Iris pigment epithelial cell (primary cell): ENCODE measurements around the gene CYP2F1.
"Not testable (repeated sequence)": the region's sequence is repeated elsewhere in the genome, so short reads cannot be mapped to it uniquely, and the experiment has no call there.

Source experiments
- DNase-seq: peaks from one replicate; pipeline ENCODE4 v3.0.0-alpha.2; 2011; ENCODE audit warnings: low read depth

CYP2F1 gene

DNA sequence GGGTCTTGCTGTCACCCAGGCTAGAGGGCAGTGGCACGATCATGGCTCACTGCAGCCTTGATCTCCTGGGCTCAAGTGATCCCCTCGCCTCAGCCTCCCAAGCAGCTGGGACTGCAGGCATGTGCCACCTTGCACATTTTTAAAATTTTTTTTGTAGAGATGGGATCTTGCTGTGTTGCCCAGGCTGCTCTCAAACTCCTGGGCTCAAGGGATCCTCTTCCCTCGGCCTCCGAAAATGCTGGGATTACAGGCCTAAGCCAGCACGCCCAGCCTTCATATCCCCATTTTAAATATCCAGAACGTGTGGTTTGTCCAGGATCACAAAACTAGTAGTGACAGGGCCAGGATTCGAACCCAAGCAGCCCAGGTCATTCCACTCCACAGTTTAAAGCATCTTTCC, 13.1 kb downstream of the CYP2F1 start:
- DNase-seq, result not testable (repeated sequence)

DNA sequence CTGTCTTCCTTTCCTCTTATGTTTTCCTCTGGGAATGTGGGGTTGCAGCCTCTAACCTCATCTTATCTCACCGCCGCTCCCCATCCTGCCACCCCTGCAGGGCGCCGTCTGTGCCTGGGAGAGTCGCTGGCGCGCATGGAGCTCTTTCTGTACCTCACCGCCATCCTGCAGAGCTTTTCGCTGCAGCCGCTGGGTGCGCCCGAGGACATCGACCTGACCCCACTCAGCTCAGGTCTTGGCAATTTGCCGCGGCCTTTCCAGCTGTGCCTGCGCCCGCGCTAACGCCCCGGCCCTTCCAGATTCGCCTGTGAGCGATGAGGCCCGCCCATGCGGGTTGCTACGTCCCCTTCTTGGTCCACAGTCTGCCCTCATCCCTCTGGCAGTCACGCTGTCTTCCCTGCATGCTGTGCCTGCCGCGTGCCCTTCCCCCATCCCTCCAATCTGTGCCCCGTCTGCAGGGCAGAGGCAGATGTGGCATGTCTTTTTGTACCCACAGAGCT, 13.6 kb downstream of the CYP2F1 start:
- peak; percentile 49 for DNase-seq

DNA sequence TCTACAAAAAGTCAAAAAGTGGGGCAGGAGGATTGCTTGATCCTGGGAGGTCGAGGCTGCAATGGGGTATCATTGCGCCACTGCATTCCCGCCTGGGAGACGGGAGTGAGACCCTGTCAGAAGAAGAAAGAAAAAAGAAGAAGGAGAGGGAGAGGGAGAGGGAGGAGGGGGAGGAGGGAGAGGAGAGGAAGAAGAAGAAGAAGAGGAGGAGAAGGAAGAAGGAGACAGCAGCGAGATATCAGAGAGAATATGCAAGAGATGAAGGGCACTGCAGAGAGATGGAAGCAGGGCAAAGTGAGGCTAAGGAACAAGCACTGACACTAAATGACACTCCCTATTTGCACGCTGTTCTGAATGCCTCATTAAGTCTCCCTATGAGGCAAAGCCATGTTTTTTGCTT, 14.5 kb downstream of the CYP2F1 start:
- no peak for DNase-seq

DNA sequence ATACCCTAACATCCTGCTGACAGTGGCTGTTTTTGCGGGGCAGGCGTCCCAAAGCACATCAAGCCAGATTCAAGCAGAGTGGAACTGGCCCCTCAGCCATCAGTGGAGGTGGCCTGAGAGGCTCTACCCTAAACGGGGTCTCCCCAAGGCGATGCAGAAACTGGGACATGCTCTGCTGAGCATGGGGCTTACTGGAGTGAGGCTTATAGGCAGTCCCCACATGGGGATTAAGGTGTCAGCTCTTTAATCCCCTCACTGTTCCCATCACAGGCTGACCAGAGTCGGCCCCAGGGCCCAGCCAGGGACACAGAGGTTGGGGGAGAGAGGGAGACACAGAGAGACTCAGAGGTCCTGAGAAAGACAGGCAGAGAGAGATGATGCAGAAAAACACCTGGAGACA, 17.0 kb downstream of the CYP2F1 start:
- DNase-seq, result no peak

DNA sequence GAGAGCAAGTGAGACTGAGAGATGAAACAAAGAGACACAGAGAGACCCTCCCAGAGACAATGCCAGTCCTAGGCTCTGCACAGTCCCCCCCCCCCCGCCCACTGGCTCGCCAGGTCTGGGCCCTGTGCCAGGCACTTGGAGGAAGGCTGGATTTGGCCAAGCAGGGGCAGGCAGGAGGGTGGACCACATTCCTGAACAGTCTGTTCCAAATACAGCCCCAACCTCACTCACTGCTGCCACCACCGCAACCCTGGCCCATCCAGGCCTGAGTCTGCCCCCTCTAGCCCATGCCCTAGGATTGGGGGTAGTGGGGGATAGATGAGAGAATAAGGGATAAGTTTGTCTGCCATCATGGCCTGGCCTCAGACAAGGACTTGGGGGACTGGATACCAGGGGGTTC, 19.0 kb downstream of the CYP2F1 start:
- DNase-seq, result no peak

DNA sequence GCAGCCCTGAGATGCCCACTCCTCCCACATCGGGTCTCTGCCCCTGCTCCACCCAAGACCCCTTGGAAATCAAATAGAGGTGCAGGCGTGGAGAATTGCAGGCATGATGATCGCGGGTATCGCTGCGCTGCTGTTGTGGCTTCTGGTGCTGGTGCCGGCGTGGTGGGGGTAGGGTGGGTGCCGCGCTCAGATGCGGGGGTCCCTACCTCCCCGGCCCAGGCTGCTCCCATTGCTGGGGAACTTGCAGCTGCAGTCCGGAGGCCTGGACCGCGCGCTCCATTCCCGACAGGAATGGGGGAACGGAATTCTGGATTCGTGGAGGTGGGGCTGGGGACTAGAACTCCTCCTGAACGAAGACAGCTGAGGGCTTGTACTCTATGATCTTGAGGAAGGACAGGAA, 20.4 kb downstream of the CYP2F1 start:
- DNase-seq, result no peak

DNA sequence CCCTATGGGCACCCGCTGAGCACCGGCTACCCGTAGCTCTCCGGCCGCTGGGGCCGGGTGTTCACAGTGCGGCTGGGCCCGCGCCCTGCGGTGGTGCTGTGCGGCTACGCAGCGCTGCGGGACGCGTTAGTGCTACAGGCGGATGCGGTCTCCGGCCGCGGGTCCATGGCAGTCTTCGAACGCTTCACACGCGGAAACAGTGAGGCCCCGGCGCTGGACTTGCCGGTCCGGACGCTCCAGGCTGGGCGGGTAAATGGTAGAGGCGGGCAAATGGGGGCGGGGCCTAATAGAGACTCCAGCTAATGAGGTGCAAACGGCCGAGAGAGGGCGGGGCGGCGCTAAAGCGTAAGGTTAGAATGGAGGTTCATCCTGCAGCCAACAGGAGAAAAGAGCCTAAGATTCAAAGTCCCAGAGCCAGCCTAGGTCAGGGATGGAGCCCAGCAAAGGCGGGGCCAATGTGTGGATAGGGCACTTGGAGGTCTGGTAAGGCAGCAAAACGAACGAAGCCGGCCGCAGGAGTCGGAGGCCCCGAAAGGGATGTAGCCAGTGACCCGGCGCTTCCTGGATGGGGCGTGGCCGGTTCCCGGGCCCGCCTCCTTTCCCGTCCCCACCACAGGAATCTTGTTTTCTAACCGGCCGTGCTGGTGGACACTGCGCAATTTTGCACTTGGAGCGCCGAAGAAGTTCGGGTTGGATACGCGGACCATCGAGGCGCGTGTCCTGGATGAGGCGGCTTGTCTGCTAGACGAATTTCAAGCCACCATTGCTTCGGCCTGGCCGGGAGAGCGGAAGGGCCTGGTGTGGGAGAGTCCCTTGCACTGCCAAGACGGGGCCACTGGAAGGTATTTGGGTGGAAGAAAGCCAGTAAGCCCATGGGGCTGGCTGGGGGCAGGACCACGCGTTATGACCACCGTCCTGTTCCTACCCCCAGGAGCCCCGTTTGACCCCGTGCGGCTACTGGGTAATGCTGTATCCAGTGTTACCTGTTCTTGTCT, 21.5 kb downstream of the CYP2F1 start:
- peak; percentile 67 for DNase-seq

DNA sequence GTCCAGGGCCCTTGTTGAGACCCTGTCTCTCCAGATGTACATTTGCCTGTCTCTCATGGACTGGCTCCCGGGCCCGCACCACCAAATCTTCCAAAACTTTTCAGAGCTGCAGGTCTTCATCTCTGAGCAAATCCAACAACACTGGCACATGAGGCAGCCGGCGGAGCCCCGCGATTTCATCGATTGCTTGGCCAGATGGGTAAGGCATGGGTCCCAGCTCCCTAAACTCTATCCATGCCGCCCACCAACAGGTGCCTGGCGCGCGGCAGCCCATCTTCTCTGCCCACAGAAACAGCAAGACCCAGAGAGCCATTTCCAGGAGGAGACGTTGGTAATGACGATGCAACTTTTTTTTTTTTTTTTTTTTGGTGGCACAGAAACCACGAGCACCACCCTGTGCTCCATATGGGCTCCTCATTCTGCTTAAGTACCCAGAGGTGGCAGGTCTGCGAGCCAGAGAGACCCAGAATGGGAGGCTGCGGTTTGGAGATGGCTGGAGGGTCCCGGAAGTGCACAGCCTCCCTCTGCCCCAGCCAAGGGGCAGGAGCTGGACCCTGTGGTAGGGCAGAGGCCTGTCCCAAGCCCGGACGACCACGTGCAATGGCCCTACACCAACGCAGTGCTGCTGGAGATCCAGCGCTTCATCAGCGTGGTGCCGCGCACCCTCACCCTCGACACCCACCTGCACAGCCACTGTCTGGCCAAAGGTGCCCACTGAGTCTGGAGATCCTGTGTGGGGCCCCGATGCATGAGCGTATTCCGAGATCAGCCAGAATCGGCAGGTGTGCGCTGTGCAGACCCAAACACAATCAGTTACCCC, 22.6 kb downstream of the CYP2F1 start:
- no peak for DNase-seq

DNA sequence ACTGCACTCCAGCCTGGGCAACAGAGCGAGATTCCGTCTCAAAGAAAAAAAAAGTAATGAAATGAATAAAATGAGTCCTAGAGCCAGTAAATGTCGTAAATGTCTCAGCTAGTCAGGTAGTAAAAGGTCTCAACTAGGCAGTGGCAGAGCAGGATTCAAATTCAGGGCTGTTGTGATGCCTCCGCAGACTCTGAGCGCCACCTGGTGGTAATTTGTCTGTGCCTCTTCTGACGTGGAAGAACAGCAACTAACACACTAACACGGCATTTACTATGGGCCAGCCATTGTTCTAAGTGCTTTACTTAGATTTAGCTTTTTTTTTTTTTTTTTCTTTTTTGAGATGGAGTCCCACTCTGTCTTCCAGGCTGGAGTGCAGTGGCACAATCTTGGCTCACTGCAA, 30.2 kb downstream of the CYP2F1 start:
- DNase-seq, result peak; percentile 82

DNA sequence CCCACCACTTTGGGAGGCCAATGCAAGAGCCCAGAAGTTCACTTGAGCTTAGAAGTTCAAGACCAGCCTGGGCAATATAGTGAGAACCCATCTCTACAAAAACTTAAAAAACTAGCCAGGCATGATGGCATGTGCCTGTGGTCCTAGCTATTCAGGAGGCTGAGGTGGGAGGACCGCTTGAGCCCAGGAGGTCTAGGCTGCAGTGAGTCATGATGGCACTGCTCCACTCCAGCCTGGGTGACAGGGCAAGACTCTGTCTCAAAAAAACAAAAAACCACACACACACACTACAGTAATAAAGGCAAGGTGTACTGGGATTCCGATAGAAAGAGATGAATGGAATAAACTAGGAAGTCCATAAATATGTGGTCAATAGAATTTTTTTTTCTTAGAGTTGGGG, 35.6 kb downstream of the CYP2F1 start:
- no peak for DNase-seq

DNA sequence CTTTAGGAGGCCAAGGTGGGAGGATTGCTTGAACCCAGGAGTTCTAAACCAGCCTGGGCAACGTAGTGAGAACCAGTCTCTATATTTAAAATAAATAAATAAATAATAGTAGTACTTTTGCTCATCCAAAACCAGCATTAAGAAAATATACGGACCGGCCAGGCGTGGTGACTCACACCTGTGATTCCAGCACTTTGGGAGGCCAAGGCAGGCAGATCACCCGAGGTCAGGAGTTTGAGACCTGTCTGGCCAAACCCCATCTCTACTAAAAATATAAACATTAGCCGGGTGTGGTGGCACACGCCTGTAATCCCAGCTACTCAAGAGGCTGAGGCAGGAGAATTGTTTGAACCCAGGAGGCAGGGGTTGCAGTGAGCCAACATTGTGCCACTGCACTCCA, 36.8 kb downstream of the CYP2F1 start:
- not testable (repeated sequence) for DNase-seq

DNA sequence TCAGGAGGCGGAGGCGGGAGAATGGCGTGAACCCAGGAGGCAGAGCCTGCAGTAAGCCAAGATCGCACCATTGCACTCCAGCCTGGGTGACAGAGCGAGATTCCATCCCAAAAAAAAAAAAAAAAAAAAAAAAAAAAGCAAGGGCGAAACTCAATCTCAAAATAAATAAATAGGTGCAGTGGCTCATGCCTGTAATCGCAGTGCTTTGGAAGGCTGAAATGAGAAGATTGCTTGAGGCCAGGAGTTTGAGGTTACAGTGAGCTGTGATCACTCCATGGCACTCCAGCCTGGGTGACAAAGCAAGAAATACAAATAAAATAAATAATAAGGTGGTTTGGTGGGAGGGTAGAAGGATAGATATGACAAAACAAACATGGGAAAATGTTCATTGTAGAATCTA, 39.8 kb downstream of the CYP2F1 start:
- no peak for DNase-seq

DNA sequence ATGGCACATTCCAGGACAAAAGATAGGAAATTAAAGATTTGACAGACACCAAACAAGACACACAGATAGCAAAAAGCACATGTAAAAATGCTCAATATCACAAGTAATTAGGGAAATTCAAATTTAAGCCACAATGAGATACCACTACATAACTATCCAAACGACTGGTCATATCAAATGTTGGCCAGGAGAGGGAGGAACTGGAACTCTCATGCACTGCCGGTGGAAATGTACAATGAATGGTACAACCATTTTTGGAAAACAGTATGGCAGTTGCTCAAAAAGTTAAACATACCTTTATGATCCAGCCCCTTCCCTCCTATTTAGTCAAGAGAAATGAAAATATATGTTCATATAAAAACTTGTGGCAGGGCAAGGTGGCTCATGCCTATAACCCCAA, 42.0 kb downstream of the CYP2F1 start:
- no peak for DNase-seq

DNA sequence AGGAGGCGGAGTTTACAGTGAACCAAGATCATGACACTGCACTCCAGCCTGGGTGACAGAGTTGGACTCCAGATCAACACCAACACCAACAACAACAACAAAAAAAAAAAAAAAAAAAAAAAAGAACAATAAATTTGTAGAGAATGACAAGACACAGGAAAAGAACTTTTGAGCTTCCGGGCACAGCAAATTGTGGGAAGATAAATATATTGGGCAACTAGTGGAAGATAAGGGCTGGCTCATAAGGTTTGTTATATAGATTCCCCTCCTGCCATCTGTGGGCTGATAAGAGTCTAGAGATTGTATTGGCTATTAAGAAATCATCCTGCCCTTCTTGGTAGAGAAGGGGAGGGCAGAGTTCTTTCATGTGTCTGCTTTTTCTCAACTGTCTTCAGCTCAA, 45.6 kb downstream of the CYP2F1 start:
- no peak for DNase-seq

DNA sequence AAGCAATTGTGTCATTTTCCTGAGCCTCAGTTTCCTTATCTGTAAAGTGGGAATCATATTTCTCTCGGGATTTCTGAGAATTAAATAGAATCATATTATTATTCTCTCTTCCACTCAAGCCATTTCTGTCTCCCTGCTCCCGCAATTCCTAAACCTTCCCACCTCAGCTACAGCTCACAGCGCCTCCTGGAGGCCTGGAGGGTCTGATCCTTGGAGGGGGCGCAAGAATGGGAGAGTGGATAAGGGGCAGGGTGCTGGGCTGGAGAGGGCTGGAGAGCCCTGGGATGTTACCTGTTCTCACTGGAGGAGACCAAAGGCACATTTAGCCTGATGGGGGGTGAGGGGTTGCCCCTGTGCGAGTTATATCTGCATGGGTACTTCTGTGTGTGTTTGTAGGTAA, 47.7 kb downstream of the CYP2F1 start:
- no peak for DNase-seq

DNA sequence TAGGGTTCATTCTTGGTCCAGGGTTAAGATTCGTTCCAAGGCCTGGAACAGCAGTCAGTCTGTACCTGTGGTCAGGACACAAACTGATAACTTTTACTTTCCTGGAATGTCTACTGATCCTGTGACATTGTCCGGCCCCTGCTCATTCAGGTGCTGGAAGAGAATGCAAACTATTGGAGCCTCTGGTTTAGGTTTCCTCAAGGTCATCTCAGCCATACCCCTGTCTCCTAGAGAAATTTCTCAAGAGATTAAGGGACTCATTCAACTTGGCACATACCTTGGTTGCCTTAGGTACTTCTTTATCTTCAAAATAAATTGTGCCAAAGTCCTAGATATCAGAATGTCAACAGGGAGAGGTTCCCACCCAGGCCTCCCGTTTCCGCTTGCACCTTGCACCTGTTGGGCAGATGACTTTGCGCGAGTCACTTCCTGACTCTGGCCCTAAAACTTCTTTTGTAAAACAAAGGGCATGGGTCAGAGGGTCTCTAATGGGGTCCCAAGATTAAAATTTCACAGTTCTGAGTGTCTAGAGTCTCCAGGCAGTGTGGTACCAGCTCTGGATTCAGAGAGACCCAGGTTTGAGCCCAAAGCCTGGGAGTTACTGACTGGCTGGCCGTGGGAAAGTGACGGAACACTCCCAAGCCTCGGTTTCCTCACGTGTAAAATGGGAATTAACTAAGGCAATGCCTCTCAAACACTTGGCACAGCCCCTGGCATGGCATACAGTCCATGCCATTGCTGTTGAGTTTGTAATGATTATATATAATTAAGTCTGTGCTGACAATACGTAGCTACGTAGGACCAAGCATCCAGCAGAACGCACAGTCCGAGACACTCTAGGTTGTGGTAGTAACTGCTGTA, 52.9 kb downstream of the CYP2F1 start:
- DNase-seq, result no peak

DNA sequence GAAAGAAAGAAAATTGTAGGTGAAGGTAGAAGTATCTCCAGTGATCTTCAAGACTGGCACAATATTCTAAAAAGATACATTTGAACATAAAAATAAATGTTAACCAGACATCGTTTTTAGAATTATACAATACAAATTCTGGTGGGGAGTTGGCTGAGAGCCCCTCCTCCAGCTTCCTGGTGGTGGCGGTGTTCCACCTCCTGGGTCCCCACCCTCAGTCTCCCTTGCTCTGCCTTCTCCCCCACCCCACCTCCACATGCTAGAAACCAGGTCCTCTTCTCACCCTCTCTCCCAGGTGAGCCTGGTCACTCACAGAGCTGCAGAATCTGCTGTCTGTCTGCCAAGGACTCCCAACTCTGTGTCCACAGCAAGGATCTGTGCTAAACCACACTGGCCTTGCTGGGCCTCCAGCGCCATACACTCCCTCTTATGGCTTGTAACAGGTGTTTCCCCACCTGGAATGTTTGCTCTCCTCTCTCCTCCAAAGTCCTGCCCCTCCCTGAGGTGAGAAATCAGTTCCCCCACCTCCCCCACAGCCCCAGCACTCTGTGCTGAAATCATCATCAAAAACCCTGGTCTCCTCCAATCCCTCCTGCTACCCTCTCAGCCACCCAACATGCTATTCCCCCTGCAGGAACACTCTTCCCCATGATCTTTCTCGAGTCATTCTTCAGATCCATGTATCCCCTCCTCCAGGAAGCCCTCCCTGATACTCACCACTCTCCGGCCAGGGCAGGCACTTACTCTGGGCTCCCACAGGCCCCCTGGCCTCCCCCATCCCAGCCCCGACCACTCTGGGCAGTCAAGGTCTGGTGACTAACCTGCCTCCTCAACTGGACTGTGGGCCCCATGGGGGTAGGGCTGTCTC, 58.3 kb downstream of the CYP2F1 start:
- DNase-seq, result no peak

DNA sequence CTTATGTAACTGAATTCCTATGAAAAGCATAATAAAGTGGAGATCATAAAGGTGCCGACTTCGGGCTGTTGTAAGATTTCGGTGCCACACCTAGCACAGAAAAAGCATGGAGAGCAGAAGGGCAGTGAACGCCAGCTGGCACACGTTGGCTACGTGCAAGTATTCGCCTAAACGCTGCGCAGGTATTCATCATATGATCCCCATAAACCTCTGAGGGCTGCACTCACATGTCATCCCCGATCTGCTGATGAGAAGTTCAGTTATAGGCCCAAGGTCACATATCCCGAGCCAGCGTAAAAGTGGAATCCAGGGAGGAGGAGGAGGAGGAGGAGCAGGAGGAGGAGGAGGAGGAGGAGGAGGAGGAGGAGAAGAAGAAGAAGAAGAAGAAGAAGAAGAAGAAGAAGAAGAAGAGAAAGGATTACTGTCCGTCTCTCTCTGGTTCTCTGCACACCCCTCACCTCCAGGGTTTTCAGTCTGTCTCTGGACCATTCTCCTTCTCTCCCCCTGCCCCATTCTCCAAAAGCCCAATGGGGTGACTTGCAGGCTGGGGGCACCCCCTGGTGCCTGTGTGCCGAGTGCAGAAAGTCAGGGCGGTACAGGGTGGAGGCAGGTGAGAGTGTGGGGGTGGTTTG, 60.2 kb downstream of the CYP2F1 start:
- DNase-seq, result no peak

DNA sequence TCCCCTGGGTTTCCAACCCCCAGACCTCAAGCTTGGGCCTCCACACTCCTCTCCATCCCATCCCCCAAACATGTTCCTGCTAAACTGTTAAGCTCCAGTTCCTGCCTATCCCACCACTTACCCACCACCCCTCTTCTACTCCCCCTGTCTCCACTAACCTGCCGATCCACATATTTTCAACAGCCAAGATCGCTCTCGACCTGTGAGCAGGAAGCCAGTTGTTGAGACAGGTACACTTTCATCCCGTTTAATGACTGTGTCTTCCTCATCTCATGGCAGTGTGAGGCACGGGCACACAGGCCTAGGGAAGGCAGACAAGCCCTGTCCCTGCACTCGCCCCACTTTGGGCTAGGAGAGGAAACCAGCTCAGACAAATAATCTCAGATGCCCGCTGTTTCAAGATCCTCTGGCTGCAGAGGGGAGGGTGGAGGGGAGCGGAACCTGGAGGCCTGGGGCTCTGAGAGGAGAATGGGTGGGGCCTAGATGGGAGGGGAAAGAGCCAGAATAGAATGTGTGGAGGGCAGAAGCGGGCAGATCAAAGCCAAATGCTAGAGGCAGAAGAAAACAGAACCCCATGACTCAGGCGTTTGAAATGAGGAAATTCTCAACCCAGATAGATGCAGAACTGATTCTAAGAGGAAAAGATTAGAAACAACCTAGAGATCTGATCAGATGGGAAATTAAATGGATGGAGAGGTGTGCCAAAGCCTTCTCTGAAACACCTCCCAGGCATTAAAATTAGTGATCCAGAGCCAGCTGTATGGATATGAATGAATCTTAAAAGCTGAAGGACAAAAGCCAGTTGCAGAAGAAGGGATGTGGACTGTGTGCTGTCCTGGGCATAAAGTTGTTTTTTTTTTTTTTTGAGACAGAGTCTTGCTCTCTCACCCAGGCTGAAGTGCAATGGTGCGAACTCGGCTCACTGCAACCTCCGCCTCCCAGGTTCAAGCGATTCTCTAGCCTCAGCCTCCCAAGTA, 61.9 kb downstream of the CYP2F1 start:
- peak; percentile 83 for DNase-seq
